Osteocyte (in vitro differentiated cells): ENCODE results near the gene PLA2G2D. TPM values are rescaled to one million over a fixed set of nuclear protein-coding genes. Genes with fewer than 3 reads are reported as not detected.

Experiments used
- DNase-seq: peaks from one replicate; pipeline ENCODE4 v3.0.0; 2021; ENCODE audit warnings: mixed read lengths; ENCODE audit not compliant: unreplicated experiment; ENCODE audit errors: extremely low spot score
- H3K27ac Mint-ChIP-seq: one replicate; pipeline ENCODE4 v1.8.0; 2021; ENCODE audit warnings: mild to moderate bottlenecking, mixed read lengths; ENCODE audit not compliant: unreplicated experiment
- H3K27me3 Mint-ChIP-seq: one replicate; pipeline ENCODE4 v1.8.0; 2021; ENCODE audit warnings: mixed read lengths; ENCODE audit not compliant: unreplicated experiment
- H3K36me3 Mint-ChIP-seq: one replicate; pipeline ENCODE4 v1.8.0; 2021; ENCODE audit warnings: mixed read lengths; ENCODE audit not compliant: unreplicated experiment
- H3K4me1 Mint-ChIP-seq: one replicate; pipeline ENCODE4 v1.8.0; 2021; ENCODE audit warnings: mixed read lengths; ENCODE audit not compliant: unreplicated experiment
- H3K4me3 Mint-ChIP-seq: one replicate; pipeline ENCODE4 v1.8.0; 2021; ENCODE audit warnings: mild to moderate bottlenecking, moderate library complexity, mixed read lengths; ENCODE audit not compliant: unreplicated experiment
- H3K9me3 Mint-ChIP-seq: one replicate; pipeline ENCODE4 v1.8.0; 2021; ENCODE audit warnings: mixed read lengths; ENCODE audit not compliant: unreplicated experiment
- total RNA-seq: library from RNA; stranded (reverse); gene quantifications from 2 replicates; pipeline ENCODE4 v1.2.1, GENCODE V29; 2021
- TF ChIP-seq, protein P1 (sequence below): fragments of 200-600 bp; sonication (generic); IDR thresholded peaks from 2 replicates; pipeline ENCODE4 v1.5.0; 2021; ENCODE audit warnings: antibody characterized with exemption, mild to moderate bottlenecking, moderate library complexity

The PLA2G2D gene
- total RNA-seq, 1 donor from 2014 or later = not detected

- Mint-ChIP-seq H3K9me3 (peaks cover 5% of the 10 kb centered on the region), H3K4me3 (no peak overlapping the region), H3K27me3 (peaks cover 7% of the 10 kb centered on the region), H3K4me1 (no peaks in the 10 kb centered on the region), H3K36me3 (no peaks in the 10 kb centered on the region), H3K27ac (no peak overlapping the region)
- TF ChIP-seq, protein P1, sequence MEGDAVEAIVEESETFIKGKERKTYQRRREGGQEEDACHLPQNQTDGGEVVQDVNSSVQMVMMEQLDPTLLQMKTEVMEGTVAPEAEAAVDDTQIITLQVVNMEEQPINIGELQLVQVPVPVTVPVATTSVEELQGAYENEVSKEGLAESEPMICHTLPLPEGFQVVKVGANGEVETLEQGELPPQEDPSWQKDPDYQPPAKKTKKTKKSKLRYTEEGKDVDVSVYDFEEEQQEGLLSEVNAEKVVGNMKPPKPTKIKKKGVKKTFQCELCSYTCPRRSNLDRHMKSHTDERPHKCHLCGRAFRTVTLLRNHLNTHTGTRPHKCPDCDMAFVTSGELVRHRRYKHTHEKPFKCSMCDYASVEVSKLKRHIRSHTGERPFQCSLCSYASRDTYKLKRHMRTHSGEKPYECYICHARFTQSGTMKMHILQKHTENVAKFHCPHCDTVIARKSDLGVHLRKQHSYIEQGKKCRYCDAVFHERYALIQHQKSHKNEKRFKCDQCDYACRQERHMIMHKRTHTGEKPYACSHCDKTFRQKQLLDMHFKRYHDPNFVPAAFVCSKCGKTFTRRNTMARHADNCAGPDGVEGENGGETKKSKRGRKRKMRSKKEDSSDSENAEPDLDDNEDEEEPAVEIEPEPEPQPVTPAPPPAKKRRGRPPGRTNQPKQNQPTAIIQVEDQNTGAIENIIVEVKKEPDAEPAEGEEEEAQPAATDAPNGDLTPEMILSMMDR = no peak
- DNase-seq = no peak
These were observed 45.4 kb upstream of the PLA2G2D start for GRCh38 chr1:20164694-20165202.

GRCh38 chr1:20160034-20160433 lies 40.7 kb upstream of the PLA2G2D start:
- H3K4me1 Mint-ChIP-seq = no peaks in the 10 kb centered on the region
- H3K27ac Mint-ChIP-seq = no peak overlapping the region
- DNase-seq = no peak
- TF ChIP-seq, protein P1 = no peak
- H3K27me3 Mint-ChIP-seq = peaks cover under 1% of the 10 kb centered on the region
- no peaks in the 10 kb centered on the region for H3K36me3 Mint-ChIP-seq
- no peak overlapping the region for H3K4me3 Mint-ChIP-seq
- peaks cover 5% of the 10 kb centered on the region for H3K9me3 Mint-ChIP-seq

DNA sequence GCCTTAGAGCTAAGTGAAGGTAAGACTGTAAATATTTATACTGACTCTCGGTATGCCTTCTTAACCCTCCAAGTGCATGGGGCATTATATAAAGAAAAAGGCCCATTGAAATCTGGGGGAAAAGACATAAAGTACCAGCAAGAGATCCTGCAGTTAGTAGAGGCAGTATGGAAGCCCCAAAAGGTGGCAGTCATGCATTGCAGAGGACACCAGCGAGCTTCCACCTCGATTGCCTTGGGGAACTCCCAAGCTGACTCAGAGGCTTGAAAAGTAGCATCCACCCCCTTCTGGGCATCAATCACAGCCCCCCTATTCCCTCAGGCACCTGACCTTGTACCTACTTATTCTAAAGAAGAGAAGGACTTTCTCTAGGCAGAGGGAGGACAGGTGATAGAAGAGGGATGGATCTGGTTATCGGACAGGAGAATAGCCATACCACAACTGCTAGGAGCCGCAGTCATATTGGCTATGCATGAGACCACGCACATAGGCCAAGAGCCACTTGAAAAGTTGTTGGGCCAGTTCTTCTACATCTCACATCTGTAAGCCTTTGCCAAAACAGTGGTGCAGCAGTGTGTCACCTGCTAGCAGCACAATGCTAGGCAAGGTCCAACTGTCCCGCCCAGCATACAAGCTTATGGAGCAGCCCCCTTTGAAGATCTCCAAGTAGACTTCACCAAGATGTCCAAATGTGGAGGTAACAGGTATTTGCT lies 39.2 kb upstream of the PLA2G2D start:
- H3K4me1 Mint-ChIP-seq = no peaks in the 10 kb centered on the region
- H3K9me3 Mint-ChIP-seq = peaks cover 5% of the 10 kb centered on the region
- TF ChIP-seq, protein P1 = no peak
- no peak overlapping the region for H3K4me3 Mint-ChIP-seq
- no peak for DNase-seq
- H3K36me3 Mint-ChIP-seq = no peaks in the 10 kb centered on the region
- no peak overlapping the region for H3K27ac Mint-ChIP-seq
- no peaks in the 10 kb centered on the region for H3K27me3 Mint-ChIP-seq

- peaks cover 1% of the 10 kb centered on the region for H3K4me1 Mint-ChIP-seq
- H3K36me3 Mint-ChIP-seq = no peaks in the 10 kb centered on the region
- TF ChIP-seq, protein P1 = no peak
- no peaks in the 10 kb centered on the region for H3K9me3 Mint-ChIP-seq
- H3K27ac Mint-ChIP-seq = no peak overlapping the region
- H3K4me3 Mint-ChIP-seq = no peak overlapping the region
- H3K27me3 Mint-ChIP-seq = no peaks in the 10 kb centered on the region
- no peak for DNase-seq
These were observed 35.0 kb upstream of the PLA2G2D start for GRCh38 chr1:20154301-20154831.

DNA sequence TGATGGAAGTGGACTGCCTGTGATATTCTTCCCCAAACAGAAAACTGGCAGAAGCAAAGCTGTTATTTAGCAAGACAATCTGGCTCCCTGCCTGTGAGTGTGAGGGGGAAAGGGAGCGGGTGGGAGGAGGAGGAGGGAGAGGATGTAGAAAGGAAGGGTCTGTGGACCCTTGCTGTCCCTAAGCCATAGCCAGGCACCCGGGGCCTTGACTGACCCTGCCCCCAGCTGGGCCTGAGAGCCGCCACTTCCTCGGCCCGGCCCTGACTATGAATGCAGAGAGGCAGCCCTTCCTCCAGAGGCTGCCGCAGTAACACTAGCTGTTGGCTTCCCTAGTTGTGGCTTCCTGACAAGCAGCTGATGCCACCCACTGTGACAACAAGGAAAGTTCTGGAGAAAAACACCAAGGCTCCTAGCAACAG lies 33.7 kb upstream of the PLA2G2D start:
- Mint-ChIP-seq H3K36me3 (no peaks in the 10 kb centered on the region), H3K27me3 (no peaks in the 10 kb centered on the region), H3K4me1 (peaks cover 1% of the 10 kb centered on the region), H3K4me3 (no peak overlapping the region), H3K9me3 (no peaks in the 10 kb centered on the region), H3K27ac (no peak overlapping the region)
- no peak for DNase-seq
- TF ChIP-seq, protein P1 = no peak
